ENCODE measurements around the gene LRG1. TPM values are rescaled to one million over a fixed set of nuclear protein-coding genes. Genes with fewer than 3 reads are reported as not detected.

The LRG1 gene
- total and polyA plus RNA-seq, 2 of the 13 experiments (the other 11 are each of a cell fraction or from before 2014, with no cell fraction given): 12.0 to 39.3 TPM

DNA sequence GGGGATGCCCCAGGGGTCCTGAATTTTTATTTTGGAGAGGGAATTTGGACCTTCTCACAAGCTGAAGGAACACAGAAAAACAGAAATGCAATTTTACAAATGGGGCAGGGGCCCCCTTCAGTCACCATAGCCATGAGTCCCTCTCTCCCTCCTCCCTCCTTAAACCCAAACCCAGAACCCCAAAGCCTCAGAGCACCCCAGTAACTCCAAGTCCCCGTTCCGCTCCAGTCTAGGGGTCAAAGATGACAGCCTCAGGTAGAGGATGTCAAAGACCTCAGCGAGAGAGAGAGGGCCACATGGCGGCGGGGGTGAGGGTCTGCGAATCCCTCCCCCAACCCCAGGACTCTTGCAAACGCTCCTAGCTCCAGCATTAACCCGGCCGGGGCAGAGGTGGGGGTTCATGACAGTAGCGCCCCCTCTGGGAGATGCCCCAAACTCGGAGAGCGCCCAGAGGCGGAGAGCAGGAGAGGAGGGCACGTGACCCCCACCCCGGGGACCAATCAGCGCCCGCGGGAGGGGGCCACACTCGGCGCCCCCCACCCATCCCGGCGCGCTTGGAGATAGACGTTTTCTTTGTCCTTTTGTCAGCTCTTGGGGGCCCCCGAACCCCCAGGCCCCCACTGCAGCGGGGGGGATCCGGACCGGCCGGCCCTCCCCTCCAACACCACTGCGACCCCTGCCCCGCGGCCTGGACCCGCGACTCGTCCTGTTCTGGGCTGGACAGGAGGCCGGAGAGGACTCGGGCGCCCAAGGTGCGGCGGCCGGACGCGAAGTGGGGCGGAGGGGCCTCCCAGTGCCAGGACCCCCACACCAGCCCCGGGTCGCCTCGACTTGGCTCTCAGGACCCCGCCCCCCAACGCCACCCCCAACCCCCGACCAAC lies 40.4 kb upstream of the LRG1 start (continued):
- no peak for TF ChIP-seq ZFP90 (CRISPR knock-in tag; IDR thresholded peaks at IDR 0.05; ENCODE audit: borderline replicate concordance)
- TF ChIP-seq MZF1 (CRISPR knock-in tag; IDR thresholded peaks at IDR 0.05; ENCODE audit: borderline replicate concordance): no peak
- TF ChIP-seq HNRNPL (IDR thresholded peaks at IDR 0.05; ENCODE audit: low read depth, low read length): no peak
- TF ChIP-seq ASH2L (IDR thresholded peaks at IDR 0.05; ENCODE audit: insufficient read length, low read depth, low read length): no peak
- peak; percentile 48; the same call in 1 of the 2 replicates for TF ChIP-seq MAZ (IDR thresholded peaks at IDR 0.05; ENCODE audit: borderline replicate concordance, low read depth, low read length)
- no peak; the same call in 1 of the 2 replicates for TF ChIP-seq MAZ (CRISPR knock-in tag; IDR thresholded peaks at IDR 0.05; ENCODE audit: low read depth)
- TF ChIP-seq, protein P1, sequence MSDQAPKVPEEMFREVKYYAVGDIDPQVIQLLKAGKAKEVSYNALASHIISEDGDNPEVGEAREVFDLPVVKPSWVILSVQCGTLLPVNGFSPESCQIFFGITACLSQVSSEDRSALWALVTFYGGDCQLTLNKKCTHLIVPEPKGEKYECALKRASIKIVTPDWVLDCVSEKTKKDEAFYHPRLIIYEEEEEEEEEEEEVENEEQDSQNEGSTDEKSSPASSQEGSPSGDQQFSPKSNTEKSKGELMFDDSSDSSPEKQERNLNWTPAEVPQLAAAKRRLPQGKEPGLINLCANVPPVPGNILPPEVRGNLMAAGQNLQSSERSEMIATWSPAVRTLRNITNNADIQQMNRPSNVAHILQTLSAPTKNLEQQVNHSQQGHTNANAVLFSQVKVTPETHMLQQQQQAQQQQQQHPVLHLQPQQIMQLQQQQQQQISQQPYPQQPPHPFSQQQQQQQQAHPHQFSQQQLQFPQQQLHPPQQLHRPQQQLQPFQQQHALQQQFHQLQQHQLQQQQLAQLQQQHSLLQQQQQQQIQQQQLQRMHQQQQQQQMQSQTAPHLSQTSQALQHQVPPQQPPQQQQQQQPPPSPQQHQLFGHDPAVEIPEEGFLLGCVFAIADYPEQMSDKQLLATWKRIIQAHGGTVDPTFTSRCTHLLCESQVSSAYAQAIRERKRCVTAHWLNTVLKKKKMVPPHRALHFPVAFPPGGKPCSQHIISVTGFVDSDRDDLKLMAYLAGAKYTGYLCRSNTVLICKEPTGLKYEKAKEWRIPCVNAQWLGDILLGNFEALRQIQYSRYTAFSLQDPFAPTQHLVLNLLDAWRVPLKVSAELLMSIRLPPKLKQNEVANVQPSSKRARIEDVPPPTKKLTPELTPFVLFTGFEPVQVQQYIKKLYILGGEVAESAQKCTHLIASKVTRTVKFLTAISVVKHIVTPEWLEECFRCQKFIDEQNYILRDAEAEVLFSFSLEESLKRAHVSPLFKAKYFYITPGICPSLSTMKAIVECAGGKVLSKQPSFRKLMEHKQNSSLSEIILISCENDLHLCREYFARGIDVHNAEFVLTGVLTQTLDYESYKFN (CRISPR knock-in tag; conservative IDR thresholded peaks at IDR 0.05): no peak
- no peak for TF ChIP-seq ZBTB1 (CRISPR knock-in tag; IDR thresholded peaks at IDR 0.05; ENCODE audit: borderline replicate concordance)
- TF ChIP-seq SNAI1 (CRISPR knock-in tag; IDR thresholded peaks at IDR 0.05; ENCODE audit: borderline replicate concordance): peak; percentile 36; the same call in 1 of the 2 replicates
- no peak for TF ChIP-seq HIVEP1 (CRISPR knock-in tag; IDR thresholded peaks at IDR 0.05)
- TF ChIP-seq, protein P2, sequence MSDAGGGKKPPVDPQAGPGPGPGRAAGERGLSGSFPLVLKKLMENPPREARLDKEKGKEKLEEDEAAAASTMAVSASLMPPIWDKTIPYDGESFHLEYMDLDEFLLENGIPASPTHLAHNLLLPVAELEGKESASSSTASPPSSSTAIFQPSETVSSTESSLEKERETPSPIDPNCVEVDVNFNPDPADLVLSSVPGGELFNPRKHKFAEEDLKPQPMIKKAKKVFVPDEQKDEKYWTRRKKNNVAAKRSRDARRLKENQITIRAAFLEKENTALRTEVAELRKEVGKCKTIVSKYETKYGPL (CRISPR knock-in tag; IDR thresholded peaks at IDR 0.05): no peak
- TF ChIP-seq, protein P3, sequence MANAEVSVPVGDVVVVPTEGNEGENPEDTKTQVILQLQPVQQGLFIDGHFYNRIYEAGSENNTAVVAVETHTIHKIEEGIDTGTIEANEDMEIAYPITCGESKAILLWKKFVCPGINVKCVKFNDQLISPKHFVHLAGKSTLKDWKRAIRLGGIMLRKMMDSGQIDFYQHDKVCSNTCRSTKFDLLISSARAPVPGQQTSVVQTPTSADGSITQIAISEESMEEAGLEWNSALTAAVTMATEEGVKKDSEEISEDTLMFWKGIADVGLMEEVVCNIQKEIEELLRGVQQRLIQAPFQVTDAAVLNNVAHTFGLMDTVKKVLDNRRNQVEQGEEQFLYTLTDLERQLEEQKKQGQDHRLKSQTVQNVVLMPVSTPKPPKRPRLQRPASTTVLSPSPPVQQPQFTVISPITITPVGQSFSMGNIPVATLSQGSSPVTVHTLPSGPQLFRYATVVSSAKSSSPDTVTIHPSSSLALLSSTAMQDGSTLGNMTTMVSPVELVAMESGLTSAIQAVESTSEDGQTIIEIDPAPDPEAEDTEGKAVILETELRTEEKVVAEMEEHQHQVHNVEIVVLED (CRISPR knock-in tag; IDR thresholded peaks at IDR 0.05; ENCODE audit: borderline replicate concordance): no peak
- 0 out of 2 replicates have a peak, but pooled peaks have one; percentile 29 for TF ChIP-seq THAP11 (CRISPR knock-in tag; IDR thresholded peaks at IDR 0.05)
- TF ChIP-seq NCOA5 (CRISPR knock-in tag; IDR thresholded peaks at IDR 0.05): no peak
- TF ChIP-seq BHLHE40 (IDR thresholded peaks at IDR 0.05; ENCODE audit: low read length): peak; percentile 80
- no peak for TF ChIP-seq ZNF20 (CRISPR knock-in tag; IDR thresholded peaks at IDR 0.05)
- peak; percentile 77 for TF ChIP-seq NFYC (CRISPR knock-in tag; IDR thresholded peaks at IDR 0.05)
- TF ChIP-seq ZBTB20 (CRISPR knock-in tag; IDR thresholded peaks at IDR 0.05; ENCODE audit: borderline replicate concordance, low read depth): no peak
- TF ChIP-seq, protein P4, sequence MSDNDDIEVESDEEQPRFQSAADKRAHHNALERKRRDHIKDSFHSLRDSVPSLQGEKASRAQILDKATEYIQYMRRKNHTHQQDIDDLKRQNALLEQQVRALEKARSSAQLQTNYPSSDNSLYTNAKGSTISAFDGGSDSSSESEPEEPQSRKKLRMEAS (IDR thresholded peaks at IDR 0.05): peak; percentile 26; the same call in 1 of the 2 replicates
- TF ChIP-seq ZBTB42 (CRISPR knock-in tag; IDR thresholded peaks at IDR 0.05): no peak
- 0 out of 2 replicates have a peak, but pooled peaks have one; percentile 24 for TF ChIP-seq SPEN (CRISPR knock-in tag; IDR thresholded peaks at IDR 0.05; ENCODE audit: low read depth)
- no peak for TF ChIP-seq CREB1 (IDR thresholded peaks at IDR 0.05)
- TF ChIP-seq CREB1 (CRISPR knock-in tag; IDR thresholded peaks at IDR 0.05): no peak
